Hepatocyte (in vitro differentiated cells): ENCODE data around the gene HIGD1C.

ENCODE experiments used
- CTCF ChIP-seq: fragments of 200-600 bp; sonication (generic); IDR thresholded peaks from 2 replicates; pipeline ENCODE4 v1.5.1; 2016; ENCODE audit warnings: antibody characterized with exemption, mild to moderate bottlenecking; ENCODE audit not compliant: poor library complexity
- EZH2 ChIP-seq: fragments of 200-600 bp; sonication (generic); IDR thresholded peaks from 2 replicates; pipeline ENCODE4 v1.6.1; 2016; ENCODE audit warnings: antibody characterized with exemption, mild to moderate bottlenecking, borderline replicate concordance
- EZH2phosphoT487 ChIP-seq: fragments of 200-600 bp; sonication (generic); IDR thresholded peaks from one replicate; pipeline ENCODE4 v1.6.1; 2018; ENCODE audit warnings: antibody characterized with exemption, mild to moderate bottlenecking, low read depth, moderate library complexity; ENCODE audit not compliant: unreplicated experiment, severe bottlenecking

GRCh38 chr12:50981319-50982239 is 29.2 kb downstream of the HIGD1C start:
- TF ChIP-seq CTCF (no peak), EZH2 (no peak), EZH2phosphoT487 (no peak)
